Hypothalamus (tissue), 51 donors: ENCODE results near the gene CRIP1.

Source experiments
- DNase-seq, 51 donors: peaks; one replicate each; lab custom pipeline; 2025; lab: John Stamatoyannopoulos, UW

Gene CRIP1

DNA sequence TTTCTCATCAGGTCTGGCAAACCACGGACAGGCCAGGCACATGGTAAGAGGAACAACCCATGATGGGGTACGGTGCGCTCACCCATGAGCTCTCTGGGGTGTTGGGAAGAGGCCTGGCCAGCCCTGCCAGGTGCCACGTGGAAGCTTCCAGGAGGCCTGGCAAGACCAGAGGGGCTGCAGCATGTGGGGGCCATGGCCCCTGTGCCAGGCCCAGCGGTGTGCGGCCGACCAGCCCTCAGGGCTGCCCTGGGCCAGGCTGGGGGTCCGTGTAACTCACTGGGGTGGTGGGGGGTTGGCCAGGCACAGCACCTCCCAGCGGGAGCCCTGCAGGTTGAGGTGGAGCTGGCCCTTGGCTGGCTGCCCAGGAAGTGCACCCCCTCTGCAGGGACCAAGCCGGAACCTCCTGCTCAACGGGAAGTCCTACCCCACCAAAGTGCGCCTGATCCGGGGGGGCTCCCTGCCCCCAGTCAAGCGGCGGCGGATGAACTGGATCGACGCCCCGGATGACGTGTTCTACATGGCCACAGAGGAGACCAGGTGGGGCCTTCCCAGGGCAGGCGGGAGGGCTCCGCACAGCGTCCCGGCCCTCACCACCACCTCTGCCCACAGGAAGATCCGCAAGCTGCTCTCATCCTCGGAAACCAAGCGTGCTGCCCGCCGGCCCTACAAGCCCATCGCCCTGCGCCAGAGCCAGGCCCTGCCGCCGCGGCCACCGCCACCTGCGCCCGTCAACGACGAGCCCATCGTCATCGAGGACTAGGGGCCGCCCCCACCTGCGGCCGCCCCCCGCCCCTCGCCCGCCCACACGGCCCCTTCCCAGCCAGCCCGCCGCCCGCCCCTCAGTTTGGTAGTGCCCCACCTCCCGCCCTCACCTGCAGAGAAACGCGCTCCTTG, 17.0 kb upstream of the CRIP1 start:
- DNase-seq, result no peak

DNA sequence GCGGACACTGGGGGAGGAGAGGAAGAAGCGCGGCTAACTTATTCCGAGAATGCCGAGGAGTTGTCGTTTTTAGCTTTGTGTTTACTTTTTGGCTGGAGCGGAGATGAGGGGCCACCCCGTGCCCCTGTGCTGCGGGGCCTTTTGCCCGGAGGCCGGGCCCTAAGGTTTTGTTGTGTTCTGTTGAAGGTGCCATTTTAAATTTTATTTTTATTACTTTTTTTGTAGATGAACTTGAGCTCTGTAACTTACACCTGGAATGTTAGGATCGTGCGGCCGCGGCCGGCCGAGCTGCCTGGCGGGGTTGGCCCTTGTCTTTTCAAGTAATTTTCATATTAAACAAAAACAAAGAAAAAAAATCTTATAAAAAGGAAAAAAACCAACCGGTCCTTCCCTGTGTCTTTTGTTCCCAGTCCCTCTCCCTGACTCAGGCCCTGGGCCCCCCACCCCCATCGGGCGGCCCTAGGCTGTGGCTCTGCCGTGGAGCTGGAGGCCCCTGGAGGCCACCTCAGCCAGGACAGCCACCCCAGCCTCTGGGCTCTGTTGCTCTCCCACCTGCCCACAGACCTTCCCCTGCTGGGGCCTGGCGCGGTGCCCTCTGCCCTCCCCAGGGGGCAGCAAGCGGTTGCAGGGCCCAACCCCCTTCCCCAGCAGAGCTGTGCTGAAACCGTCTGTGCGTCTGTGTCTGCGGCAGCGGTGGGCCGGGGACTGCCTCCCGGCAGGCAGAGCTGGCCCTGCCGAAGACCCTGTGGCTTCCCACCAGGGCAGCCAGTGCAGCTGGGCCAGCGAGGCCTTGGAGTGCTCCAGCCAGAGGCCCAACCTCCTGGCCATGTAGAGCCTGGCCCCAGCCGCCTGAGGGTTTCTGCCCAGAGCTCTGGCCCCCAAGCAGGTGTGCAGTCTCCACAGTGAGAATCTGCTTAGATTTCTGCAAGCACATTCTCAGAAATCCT, 16.1 kb upstream of the CRIP1 start:
- no peak for DNase-seq

DNA sequence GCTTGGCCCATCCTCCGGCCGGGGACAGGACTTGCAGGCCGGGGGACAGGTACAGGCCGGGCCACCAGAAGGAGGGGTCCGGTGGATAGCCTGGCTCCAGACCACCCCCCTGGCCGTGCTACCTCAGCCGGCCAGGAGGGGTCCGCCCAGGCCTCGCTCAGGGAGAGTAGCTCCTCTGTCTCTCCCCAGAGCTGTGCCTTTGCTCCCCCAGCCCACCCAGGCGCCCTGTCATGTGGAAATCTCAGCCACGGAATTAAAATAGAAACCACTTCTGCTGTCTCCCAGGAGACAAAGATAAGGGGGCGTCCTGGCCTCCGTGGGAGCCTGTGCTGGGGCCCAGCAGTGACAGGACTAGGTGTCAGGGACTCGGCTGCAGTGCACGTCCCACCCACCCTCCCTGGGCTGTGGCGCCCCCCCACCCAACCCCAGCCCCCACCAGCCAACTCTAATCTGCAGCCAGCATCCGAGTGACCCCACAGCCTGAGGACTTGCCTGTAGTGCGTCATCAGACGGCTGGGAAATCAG, 15.3 kb upstream of the CRIP1 start:
- DNase-seq, result peak in 3 of 51 donors; percentile 26 to 44 (median 42)

DNA sequence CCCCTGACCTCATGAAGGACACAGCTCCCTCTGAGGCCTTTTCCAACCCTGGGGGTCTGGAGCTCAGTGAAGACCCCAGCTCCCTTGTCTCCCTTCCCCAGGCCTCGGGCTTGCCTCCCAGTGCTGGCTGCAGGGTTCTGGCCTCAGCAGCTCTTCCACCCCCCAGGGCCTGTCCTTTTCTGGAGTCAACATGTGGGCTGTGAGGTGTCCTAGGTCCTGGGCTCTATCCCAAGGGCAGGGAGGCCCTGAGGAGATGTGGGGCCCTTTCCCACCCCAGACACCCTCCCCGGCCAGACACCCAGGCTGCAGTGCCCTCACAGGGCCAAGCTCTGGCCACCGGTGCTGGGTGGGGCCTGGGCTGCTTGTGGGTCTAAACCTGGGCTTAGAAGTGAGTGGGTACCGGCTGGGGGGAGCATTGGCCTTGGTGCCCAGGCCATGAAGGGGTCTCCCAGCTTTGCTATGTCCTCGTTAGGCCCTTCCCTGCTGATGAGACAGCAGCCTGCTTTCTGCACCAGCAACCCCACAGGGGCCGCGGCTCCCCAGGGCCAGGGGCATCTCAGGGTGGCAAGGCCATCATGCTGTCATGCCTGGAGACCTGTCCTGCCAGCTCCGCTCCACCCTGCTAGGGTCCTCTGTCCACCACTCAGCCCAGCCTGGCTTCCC, 14.7 kb upstream of the CRIP1 start:
- no peak for DNase-seq

DNA sequence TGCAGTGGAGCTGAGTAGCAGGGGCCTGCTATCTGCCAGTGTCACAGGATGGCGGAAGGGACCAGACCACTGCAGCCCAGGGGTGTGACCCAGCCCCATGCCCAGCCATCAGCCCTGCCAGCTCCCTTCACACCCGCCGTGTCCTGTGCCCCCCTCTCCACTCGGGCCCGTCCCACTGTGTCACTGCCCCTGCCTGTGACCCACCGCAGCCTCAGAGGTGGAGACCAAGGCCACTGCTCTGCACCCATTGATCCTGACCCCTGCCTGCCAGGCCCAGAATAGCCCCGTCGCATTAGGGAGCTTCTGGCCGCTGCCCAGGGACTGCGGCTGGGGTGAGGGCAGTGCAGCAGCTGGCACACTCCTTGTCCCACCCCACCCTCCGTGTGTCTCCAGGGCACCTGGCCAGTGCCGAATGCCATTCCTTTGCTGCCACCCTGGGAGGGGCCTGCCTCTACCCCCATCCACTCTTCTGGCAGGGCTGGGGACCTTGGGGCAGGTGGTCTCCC, 14.1 kb upstream of the CRIP1 start:
- no peak for DNase-seq

DNA sequence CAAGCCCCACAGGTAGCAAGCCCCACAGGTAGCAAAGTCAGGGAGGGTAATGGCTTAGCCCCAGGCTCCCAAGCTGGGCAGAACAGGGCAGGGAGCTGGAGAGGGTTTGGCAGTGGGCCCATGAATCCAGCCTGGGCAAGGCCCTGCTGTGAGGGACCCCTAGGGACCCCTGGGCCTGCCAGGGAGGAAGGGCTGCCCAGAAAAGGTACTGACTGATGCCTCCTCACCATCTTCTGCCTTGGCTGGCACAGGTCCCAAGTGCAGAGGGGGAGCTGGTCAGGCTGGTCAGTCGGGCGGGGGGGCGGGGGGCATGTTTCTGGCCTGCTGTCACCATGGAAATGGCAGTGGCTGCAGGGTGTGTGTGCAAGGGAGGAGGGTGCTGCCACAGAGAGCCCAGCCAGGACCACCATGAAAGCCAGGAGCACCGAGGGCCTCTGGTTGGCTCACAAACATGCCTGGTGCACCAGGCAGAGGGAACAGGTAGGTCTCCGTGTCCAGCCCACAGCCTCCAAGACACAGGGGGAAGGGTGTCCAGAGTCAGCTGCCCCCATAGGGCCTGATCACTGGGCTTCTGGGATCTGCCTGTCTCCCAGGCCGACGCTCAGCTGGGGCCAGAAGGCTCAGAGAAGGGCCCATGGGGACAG, 13.5 kb upstream of the CRIP1 start:
- peak in 5 of 51 donors; percentile 20 to 46 (median 29) for DNase-seq

DNA sequence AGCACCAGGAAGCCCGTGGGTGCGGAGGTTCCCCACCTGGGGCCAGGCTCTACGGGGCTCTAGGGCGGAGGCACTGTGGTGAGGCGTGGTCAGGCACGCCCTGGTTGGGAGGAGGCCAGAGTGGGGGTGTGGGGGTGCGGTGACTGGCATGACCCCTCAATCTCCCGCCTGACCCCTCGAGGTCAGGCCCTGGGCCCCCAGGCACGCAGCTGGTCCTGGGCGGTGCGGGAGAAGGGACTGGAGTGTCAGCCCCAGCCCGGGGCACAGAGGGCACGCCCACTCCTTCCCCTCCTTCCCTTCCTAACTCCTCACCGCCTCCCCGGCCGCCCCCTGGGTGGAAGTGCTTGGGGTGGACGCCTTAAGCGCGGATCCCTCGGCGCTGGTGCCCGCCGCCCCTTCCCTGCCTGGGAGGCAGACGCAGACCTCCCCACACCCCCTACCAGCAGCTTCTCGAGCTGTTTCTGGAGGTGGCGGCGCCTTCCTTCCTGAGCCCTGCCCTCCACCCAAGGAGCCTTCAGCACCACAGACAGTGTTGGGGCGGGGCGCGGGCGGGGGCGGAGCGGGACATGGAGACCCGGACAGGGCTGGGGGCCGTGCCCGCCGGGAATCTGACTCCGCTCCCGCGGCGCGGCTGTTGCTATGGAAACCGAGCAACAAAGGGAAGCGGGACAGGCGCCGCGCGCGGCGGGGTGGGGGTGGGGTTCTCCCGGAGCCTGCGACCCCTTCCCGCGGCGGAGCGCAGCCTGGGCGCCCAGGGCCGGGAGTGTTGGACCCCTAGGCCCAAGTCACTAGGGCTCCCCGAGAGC, 12.8 kb upstream of the CRIP1 start:
- peak in 41 of 51 donors; percentile 17 to 82 (median 63) for DNase-seq

DNA sequence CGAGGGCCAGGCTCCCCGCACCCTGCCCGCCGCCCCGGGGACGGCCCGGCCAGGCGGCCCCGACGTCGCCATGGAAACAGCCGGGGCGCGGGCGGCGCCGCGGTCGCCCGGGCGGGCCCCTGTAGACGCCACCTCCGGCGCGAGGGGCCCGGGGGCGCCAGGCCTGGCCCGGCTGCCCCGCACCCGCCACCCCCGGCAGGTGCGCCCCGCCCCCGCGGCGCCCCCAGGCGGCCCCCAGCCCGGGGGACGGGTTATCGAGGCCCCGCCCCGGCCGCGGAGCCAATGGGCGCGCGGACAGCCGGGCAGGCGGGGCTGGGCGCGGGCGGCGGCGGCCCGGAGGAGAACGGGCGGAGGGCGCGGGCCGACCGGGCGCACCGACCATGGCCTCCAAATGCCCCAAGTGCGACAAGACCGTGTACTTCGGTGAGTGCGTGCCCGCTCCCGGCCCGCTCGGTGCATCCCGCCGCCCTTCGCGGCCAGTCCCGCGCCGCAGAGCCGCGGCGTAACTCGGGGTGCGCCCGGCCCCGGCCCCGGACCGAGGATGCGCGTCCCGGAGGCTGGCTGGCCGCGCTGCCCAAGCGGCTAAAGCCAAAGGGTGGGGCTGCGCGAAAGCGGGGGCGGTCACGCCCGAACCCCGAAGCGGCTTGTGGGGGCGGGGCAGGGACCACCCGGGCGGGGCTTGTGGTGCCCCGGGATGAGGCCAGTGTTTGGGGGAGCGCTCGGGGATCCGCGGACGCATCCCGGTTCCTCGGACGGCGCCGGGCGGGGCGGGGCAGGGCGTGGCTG, 12.0 kb upstream of the CRIP1 start, which contains the start of gene CRIP2:
TSS of gene CRIP2 (plus strand) at position 339 of the 786 bp plus-strand sequence. CDS start at position 381, 42 bp downstream.
- DNase-seq, result peak in 11 of 51 donors; percentile 19 to 62 (median 43)

DNA sequence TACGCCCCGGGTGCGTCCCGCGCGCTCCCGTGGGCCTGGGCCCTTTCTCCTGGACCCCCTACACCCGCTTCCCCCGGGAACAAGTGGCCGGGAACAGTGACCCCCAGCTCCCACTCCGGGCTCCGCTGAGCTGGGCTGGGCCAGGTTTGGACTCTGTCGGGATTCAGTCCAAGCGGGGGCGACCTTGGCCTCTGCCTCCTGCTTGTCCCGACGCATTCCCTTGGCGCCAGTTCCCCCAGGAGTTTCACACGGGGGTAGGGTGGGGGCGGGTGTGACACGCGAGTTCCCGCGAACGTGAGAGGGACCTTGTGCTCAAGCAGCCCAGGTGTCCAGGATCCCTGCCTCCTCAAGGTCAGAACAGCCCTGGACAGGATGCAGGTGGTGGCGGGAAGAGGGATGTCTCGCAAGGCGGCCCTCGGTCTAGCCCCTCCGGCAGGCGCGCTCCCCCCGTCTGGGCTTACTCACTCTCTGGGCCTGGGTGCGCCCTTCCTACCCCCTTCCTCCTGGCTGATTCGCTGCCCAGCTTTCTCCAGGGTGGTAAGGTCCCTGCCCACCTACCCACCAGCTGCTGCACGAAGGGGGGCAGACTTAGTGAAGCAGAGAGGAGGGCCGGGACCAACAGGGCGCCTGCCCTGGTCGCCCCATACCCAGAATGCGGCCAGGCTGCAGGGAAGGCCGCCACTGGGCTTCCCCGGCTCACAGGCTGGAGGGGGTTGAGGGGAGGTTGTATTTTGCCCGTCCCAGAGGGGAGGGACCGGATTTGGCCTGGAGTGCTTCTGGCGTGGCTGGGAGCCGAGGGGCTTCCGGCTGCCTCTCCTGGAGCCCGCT, 11.2 kb upstream of the CRIP1 start:
- peak in 12 of 51 donors; percentile 34 to 73 (median 54) for DNase-seq

DNA sequence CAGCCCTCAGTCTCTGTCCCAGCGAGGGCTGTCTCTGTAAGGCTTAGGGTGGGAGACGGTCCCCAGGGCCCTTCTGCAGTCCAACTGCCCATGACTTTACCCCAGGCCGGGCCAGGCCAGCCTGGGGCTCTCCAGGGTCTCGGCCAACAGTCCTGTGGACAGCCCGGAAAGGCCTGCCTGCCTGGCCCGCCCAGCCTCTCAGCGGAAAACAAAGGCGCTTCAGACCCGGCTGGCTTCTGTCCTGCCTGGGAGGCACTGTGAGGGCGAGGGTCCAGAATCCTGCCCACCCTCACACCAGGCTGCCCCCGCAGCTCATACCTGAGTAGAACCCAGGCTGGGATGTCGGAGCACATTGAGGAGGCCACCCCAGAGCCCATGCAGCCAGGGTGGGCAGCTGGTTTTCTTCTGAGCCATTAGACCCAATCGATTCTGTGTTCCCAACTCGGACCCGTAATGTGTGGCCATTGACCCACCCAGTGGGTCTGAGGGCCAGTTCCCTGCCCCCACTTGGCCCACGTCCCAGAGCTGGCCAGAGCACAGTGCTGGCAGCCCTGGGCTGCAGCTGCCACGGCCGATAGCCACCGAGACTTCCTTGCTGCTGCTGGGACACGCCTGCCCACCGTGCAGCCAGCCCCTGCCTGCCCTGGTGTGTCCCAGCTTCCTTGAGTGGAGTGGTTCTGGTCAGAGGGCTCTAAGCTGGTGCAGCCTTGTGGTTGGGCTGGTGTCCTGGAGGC, 10.4 kb upstream of the CRIP1 start:
- peak; percentile 28 to 93 (median 83) for DNase-seq

DNA sequence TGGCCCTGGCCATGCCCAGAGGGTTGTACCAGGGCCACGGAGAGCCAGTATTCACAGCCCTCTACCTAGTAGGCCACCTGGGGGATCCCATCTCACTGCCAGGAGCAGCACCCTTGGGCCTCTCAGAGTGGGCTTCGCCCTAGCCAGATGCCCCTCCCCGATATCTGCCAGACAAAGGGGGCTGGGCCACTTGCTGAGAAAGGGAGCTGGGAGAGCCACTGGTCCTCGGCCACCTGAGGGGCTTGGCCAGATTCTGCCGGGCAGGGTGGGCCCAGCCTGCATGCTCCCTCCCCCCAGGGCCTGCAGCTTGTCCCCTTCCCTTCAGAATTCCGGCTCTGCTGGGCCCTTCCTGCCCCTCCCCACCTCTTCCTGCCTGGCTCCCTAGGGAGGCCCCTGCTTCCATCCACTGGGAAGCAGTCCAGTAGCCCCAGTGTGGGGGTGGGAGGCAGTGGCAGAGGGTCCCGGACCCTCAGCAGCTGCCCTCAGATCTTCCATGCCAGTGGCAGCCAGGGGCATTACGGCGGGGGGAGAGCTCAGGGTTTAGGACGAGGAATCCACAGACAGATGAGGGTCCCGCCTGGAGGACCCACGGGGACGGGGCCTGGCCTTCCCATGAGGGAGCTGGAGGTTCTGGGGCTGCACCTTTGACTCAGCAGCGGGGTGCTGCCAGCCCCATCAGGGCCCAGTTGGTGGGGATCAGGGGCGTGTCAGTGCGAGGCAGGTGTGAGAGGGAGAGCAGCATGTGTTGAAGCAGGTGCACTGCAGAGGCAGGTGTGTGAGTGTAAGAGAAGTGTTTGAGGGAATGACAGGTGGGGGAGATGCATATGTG, 9.6 kb upstream of the CRIP1 start:
- DNase-seq, result no peak

DNA sequence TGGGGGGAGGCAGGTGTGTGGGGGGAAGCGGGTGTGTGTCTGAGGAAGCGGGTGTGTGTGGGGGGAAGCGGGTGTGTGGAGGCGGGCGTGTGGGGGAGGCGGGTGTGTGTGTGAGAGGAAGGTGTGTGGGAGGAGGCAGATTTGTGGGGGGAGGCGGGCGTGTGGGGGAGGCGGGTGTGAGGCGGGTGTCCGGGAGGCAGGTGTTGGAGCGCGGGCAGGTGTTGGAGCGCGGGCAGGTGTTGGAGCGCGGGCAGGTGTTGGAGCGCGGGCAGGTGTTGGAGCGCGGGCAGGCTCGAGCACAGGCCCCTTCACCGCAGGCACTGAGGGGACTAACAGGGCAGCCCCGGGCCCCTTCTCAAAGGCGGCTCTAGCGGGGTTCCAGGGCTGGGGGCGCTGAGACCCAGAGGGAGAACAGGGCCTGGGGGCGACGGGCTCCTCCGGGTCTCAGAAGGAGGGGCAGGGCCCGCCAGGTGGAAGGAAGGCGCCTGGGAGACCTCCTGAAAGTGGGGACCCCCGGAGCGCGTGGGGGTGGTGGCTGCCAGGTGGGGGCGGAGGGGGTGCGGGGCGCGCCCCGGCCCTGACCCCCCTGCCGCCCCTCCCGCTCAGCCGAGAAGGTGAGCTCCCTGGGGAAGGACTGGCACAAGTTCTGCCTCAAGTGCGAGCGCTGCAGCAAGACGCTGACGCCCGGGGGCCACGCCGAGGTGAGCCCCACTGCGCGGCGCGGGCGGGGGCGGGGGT, 8.9 kb upstream of the CRIP1 start:
- peak in 3 of 51 donors; percentile 8 to 37 (median 16) for DNase-seq

DNA sequence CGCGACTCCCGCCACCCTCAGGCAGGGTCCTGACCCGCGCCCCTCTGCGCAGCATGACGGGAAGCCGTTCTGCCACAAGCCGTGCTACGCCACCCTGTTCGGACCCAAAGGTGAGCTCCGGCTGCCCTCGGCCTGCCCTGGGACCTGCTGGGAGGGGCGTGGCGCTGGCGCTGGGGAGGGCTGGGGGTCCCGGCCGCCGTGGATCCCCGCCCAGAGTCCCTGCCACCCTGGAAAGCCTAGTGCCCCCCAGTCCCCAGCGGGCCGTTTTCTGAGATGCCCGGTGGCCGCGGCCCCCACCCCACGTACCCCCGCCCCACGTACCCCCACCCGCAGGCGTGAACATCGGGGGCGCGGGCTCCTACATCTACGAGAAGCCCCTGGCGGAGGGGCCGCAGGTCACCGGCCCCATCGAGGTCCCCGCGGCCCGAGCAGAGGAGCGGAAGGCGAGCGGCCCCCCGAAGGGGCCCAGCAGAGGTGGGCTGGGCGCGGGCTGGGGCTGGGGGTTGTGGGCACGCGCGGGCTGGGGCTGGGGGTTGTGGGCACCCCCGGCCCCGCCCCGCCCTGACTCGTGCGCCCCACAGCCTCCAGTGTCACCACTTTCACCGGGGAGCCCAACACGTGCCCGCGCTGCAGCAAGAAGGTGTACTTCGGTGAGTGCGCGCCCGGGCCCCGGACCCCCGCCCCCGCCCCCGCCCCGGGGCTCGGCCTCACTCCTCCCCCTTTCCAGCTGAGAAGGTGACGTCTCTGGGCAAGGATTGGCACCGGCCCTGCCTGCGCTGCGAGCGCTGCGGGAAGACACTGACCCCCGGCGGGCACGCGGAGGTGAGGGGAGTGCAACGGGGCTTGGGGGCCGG, 8.1 kb upstream of the CRIP1 start:
- no peak for DNase-seq
